ENCODE results near the gene CD83.

- TF ChIP-seq TAF1 (IDR thresholded peaks at IDR 0.05; ENCODE audit: borderline replicate concordance, low read depth, low read length) (no peak), POLR2A (IDR thresholded peaks at IDR 0.05; ENCODE audit: low read depth, low read length) (0 out of 2 replicates have a peak, but pooled peaks have one; percentile 14)
These were observed 3.0 kb downstream of the CD83 start for GRCh38 chr6:14120546-14120945.

All from GM12892 (cell line).